Stimulated activated CD4-positive, alpha-beta T cell treated with anti-CD3 and anti-CD28 coated beads, Interleukin-1b, Interleukin-23, amount 100 ng/mL, for 4 hours (primary cell): ENCODE measurements around the gene LDAH.

Experiments
- DNase-seq, 2 donors: peaks; one replicate each; pipeline ENCODE4 v3.0.0-alpha.2; 2020; ENCODE audit warnings: low read depth in 2 of 2

Gene LDAH

DNA sequence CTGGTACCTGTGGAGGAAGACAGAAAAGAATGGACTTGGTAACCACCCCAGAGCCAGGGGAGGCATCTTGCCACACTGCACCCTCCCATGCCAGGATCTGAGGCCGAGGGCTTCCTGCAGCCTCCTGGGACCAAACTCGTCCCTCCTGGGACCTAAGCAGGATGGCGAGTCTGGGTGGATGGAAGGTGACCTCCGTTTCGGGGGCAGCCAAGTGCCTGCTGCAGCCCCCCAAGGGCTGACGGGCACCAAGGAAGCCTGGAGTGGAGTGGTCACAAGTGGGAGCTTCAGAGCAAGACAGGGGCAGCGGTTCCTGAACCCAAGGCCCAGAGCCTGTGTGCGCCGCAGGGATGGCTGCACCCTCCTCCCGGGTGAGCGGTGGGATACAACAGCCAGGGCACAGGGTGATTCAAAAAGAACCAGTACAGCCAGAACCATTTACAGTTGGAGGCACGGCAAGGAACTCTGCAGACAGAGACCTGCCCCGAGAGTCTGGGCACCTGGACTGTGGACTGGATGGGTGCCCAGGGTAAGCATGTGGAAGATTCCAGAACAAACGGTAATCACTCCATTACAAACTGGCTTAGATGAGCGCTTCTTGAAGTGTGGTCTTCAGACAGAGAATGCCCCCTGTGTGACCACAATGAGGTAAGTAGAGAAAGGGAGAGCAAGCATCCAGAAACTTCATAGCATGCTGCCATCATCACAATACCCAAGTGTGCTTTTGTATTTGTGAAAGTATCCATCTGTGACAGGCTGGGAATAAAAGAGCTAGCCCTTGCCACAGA lies 184.1 kb downstream of the LDAH start:
- no peak for DNase-seq

DNA sequence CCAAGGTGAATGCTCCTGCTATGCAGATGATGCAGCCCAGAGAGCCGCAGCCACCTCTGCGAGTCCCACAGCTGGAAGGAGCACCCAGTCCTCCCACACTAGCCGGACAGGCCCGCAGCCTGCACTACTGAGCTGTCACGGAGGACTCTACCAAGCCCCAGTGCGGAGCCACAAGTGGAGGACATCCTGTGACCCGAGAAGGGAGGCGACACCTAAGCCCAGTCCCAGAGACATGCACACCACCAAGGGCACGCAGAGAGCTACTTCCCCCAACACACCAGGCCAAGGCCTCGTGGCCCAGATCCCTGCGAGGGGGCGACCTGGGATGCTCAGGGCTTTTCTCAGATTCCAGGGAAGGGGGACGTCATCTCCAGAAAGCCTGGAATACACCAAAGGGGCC lies 184.9 kb downstream of the LDAH start:
- DNase-seq, result no peak

DNA sequence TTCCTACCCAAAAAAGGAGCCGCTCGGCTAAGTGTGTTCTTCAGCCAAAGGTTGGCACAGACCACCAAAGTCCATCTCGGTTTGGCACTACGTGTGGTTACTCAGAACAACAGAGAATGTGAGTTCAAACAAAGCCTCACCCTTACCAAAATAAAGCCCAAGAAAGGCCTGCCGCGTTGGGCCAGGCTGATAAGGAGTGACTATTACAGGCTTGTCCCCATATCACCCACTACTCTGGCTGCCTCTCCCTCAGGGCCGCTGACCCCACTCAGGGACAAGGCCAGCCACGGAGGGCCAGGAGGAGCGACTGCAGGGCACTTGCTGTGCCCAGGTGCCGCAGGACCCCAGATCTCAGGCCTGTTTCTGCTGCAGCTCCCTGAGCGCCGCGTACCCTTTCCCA lies 185.8 kb downstream of the LDAH start:
- DNase-seq, result no peak

DNA sequence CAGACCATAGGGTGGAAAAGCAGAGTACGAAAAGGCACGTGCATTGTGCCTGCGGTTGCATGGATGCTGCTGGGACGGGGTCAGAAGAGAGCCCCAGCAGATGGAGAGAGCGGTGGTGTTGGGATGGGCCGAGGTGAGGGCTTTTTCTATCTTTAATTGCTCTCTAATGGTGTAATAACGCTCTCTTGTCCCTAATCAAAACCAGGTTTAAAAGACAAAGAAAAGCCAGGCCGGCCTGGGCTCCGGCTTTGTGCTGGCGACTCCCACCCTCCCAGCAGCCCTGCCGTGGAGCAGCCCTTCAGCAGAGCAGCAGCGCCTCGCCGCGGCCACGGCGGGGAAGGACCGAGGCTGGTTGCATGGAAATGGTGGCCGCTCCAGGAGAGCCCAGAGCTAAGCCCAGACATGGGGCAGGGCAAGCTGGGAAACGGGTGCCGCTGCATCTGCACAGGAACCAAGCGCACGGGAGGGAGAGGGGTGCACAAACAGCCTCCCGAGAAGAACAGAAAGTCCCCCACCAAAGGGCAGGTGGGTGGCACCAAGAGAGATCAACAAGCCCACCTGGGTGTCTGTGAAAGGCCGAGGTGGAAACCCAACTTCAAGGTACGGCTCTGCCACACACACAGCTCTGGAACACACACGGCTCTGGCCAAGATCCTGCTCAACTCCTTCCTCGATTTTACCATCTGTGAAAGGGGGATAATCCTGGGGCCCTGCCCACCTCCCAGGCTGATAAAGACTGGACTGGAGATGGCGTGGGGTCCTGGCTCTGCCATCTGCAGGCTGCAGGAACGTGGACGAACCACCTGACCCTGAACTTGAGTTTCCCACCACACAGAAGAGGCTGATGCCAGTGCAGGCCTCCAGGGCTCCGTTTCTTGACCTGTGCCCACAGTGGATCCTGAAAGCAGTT lies 187.0 kb downstream of the LDAH start:
- DNase-seq, result peak; percentile 6 to 27

DNA sequence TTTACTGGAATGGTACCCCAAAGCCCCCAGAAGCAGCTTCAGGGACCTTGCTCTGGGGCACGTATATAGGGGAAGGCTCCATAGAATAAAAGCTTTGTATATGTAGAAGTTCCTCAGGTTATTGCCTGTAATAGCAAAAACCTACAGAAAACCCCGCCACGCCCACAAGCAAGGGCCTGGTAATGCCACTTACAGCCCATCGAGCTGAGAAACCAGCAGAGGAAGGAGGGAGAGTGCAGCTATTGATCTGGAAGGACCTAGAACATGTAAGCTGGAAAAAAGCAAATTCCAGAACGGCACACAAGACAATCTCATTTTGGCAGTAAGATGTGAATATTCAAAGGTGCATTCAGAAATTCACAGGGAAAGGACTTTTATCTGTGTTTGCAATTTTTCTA lies 187.8 kb downstream of the LDAH start:
- DNase-seq, result no peak

DNA sequence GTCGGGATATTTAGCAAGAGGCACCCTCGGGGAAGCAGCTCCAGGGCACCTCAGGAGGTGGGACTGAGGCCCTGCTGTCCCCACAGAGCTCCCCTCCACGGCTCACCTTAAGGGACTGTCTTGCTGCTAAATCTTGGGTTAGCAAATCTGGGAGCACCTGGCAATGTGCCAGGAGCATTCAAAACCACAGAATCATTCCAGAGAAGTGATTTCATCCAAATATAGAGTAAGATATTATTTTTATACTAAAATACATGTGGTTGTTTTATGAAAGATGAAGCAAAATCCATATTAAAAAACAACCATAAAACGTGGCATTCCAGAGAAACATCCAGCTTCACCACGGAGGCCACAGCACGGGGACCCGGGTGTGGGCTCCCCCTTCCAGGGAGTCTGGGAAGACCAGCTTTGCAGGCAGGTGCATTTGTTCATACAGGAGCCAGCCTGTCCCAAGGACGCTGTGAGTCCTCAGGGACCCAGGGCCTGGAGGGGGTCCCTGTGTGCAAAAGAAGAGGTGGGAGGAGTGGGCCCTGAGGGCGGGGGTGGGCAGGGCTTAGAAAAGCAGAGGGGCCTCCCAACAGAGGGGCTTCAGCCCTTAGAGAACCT lies 188.3 kb downstream of the LDAH start:
- no peak for DNase-seq
